DOHH2 (cell line): Measurements from ENCODE around the gene HMG20A.

Experiments used
- H3F3A ChIP-seq: fragments of 200-600 bp; sonication (generic), shearing (Covaris generic); 2 replicates; pipeline ENCODE4 v1.6.0; 2016; ENCODE audit warnings: antibody characterized with exemption, mild to moderate bottlenecking; ENCODE audit not compliant: control insufficient read depth, insufficient read depth
- H3K27ac ChIP-seq: fragments of 200-600 bp; sonication (generic); 2 replicates; pipeline ENCODE4 v1.5.1; 2014; ENCODE audit warnings: low read depth, mild to moderate bottlenecking, low read length, moderate library complexity
- H3K27me3 ChIP-seq: fragments of 200-600 bp; sonication (generic); 2 replicates; pipeline ENCODE4 v1.6.1; 2014; ENCODE audit warnings: mild to moderate bottlenecking, low read length, mixed read lengths; ENCODE audit not compliant: control insufficient read depth
- H3K36me3 ChIP-seq: fragments of 200-600 bp; sonication (generic); 2 replicates; pipeline ENCODE4 v1.6.1; 2014; ENCODE audit warnings: mild to moderate bottlenecking, low read length, moderate library complexity, mixed read lengths; ENCODE audit not compliant: control insufficient read depth
- H3K4me1 ChIP-seq: fragments of 200-600 bp; sonication (generic); 2 replicates; pipeline ENCODE4 v1.6.1; 2014; ENCODE audit warnings: mild to moderate bottlenecking, low read length, mixed read lengths; ENCODE audit not compliant: control insufficient read depth
- H3K4me2 ChIP-seq: fragments of 200-600 bp; sonication (generic); 2 replicates; pipeline ENCODE4 v1.6.0; 2014; ENCODE audit warnings: mild to moderate bottlenecking, low read length, moderate library complexity
- H3K4me3 ChIP-seq: fragments of 200-600 bp; sonication (generic); 2 replicates; pipeline ENCODE4 v1.5.1; 2014; ENCODE audit warnings: mild to moderate bottlenecking, low read length, mixed read lengths
- H3K79me2 ChIP-seq: fragments of 200-600 bp; sonication (generic); 2 replicates; pipeline ENCODE4 v1.6.1; 2014; ENCODE audit warnings: mild to moderate bottlenecking, low read length, mixed read lengths; ENCODE audit not compliant: control insufficient read depth
- H3K9me2 ChIP-seq: fragments of 200-600 bp; sonication (generic); replicated peaks from 2 replicates; pipeline ENCODE4 v1.6.1; 2014; ENCODE audit warnings: mild to moderate bottlenecking, low read length, mixed read lengths; ENCODE audit not compliant: control insufficient read depth
- H3K9me3 ChIP-seq: fragments of 200-600 bp; sonication (generic); 2 replicates; pipeline ENCODE4 v1.6.1; 2014; ENCODE audit warnings: antibody characterized with exemption, low read length, mixed read lengths; ENCODE audit not compliant: control insufficient read depth, insufficient read depth
- H4K20me1 ChIP-seq: fragments of 200-600 bp; sonication (generic); 2 replicates; pipeline ENCODE4 v1.6.0; 2014; ENCODE audit warnings: low read depth, mild to moderate bottlenecking, antibody characterized with exemption, low read length, moderate library complexity; ENCODE audit not compliant: control insufficient read depth, insufficient read depth
- CTCF ChIP-seq: fragments of 200-600 bp; sonication (generic); IDR thresholded peaks from one replicate; pipeline ENCODE4 v1.5.1; 2014; ENCODE audit warnings: antibody characterized with exemption, mild to moderate bottlenecking, low read depth, low read length; ENCODE audit not compliant: poor library complexity, severe bottlenecking
- EZH2phosphoT487 ChIP-seq: fragments of 200-600 bp; sonication (generic); IDR thresholded peaks from 2 replicates; pipeline ENCODE4 v1.6.1; 2017; ENCODE audit warnings: borderline replicate concordance, mild to moderate bottlenecking, antibody characterized with exemption, low read length, moderate library complexity, mixed read lengths

HMG20A gene

DNA sequence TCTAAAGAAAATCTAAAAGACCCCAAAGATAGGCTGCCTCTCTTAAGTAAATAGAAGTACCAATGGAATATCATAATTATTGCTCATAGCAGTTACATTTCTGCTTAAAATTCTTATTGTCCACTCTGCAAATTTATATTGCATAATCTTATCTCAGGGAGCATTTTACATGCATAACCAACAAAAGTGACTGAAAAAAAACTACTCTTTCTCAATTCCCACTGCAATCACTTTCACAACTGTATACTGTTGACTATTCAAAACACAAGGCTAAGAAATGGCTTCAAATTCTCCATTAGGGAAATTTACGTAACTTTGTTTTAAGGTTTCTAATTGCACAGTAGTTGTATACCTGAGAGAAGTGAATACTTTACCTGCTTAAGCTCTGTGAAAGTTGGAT lies 56.3 kb downstream of the HMG20A start:
- H3K36me3 ChIP-seq, result peaks cover 77% of the 10 kb centered on the region
- no peaks in the 10 kb centered on the region for H3K4me1 ChIP-seq
- no peaks in the 10 kb centered on the region for H3K27me3 ChIP-seq
- H3K79me2 ChIP-seq, result no peaks in the 10 kb centered on the region
- no peak overlapping the region for H3K4me3 ChIP-seq
- no peak overlapping the region for H3K4me2 ChIP-seq
- H3K9me2 ChIP-seq, result no peaks in the 10 kb centered on the region
- no peak for TF ChIP-seq EZH2phosphoT487
- no peak for TF ChIP-seq CTCF
- H3K27ac ChIP-seq, result no peak overlapping the region
- H3F3A ChIP-seq, result no peaks in the 10 kb centered on the region
- H4K20me1 ChIP-seq, result peaks cover 4% of the 10 kb centered on the region; the same call in 1 of the 2 replicates
- H3K9me3 ChIP-seq, result no peaks in the 10 kb centered on the region

DNA sequence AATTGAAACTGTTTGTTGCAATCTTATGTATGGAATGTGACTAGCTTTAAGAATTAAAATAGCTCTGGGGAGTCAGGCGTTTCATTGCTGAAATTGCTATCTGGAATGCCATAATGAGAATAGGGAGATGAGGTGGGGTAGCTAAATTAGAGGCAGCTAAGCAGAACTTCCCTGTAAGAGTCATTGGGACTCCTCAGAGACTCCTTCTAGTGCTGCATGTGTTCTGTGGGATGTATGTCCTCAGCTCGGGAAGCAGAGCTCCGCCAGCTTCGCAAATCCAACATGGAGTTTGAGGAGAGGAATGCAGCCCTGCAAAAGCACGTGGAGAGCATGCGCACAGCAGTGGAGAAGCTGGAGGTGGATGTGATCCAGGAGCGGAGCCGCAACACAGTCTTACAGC lies 57.4 kb downstream of the HMG20A start:
- H3F3A ChIP-seq, result no peaks in the 10 kb centered on the region
- no peaks in the 10 kb centered on the region for H3K9me3 ChIP-seq
- no peaks in the 10 kb centered on the region for H3K79me2 ChIP-seq
- no peaks in the 10 kb centered on the region for H3K9me2 ChIP-seq
- peaks cover 78% of the 10 kb centered on the region for H3K36me3 ChIP-seq
- peaks cover 4% of the 10 kb centered on the region; the same call in 1 of the 2 replicates for H4K20me1 ChIP-seq
- H3K27ac ChIP-seq, result no peak overlapping the region
- H3K4me2 ChIP-seq, result no peak overlapping the region
- H3K4me1 ChIP-seq, result no peaks in the 10 kb centered on the region
- TF ChIP-seq CTCF (no peak), EZH2phosphoT487 (no peak)
- no peaks in the 10 kb centered on the region for H3K27me3 ChIP-seq
- H3K4me3 ChIP-seq, result no peak overlapping the region

- H3F3A ChIP-seq, result no peaks in the 10 kb centered on the region
- no peaks in the 10 kb centered on the region for H3K79me2 ChIP-seq
- TF ChIP-seq EZH2phosphoT487 (no peak), CTCF (no peak)
- H3K27ac ChIP-seq, result no peak overlapping the region
- H3K36me3 ChIP-seq, result peaks cover 79% of the 10 kb centered on the region
- no peak overlapping the region for H3K4me3 ChIP-seq
- no peak overlapping the region for H3K4me2 ChIP-seq
- no peaks in the 10 kb centered on the region for H3K4me1 ChIP-seq
- H3K27me3 ChIP-seq, result no peaks in the 10 kb centered on the region
- peaks cover 4% of the 10 kb centered on the region; the same call in 1 of the 2 replicates for H4K20me1 ChIP-seq
- H3K9me3 ChIP-seq, result no peaks in the 10 kb centered on the region
- H3K9me2 ChIP-seq, result no peaks in the 10 kb centered on the region
Measured at GRCh38 chr15:77479015-77479414, 58.3 kb downstream of the HMG20A start.
